ENCODE results near the gene DAP3. TPM values are rescaled to one million over a fixed set of nuclear protein-coding genes. Genes with fewer than 3 reads are reported as not detected.

The DAP3 gene
- total and polyA plus RNA-seq, 2 of the 13 experiments (the other 11 are each of a cell fraction or from before 2014, with no cell fraction given): 129 to 133 TPM

GRCh38 chr1:155688324-155689080 lies 389 bp upstream of the DAP3 start, which contains the start of gene YY1AP1 (continued):
- TF ChIP-seq, protein P1, sequence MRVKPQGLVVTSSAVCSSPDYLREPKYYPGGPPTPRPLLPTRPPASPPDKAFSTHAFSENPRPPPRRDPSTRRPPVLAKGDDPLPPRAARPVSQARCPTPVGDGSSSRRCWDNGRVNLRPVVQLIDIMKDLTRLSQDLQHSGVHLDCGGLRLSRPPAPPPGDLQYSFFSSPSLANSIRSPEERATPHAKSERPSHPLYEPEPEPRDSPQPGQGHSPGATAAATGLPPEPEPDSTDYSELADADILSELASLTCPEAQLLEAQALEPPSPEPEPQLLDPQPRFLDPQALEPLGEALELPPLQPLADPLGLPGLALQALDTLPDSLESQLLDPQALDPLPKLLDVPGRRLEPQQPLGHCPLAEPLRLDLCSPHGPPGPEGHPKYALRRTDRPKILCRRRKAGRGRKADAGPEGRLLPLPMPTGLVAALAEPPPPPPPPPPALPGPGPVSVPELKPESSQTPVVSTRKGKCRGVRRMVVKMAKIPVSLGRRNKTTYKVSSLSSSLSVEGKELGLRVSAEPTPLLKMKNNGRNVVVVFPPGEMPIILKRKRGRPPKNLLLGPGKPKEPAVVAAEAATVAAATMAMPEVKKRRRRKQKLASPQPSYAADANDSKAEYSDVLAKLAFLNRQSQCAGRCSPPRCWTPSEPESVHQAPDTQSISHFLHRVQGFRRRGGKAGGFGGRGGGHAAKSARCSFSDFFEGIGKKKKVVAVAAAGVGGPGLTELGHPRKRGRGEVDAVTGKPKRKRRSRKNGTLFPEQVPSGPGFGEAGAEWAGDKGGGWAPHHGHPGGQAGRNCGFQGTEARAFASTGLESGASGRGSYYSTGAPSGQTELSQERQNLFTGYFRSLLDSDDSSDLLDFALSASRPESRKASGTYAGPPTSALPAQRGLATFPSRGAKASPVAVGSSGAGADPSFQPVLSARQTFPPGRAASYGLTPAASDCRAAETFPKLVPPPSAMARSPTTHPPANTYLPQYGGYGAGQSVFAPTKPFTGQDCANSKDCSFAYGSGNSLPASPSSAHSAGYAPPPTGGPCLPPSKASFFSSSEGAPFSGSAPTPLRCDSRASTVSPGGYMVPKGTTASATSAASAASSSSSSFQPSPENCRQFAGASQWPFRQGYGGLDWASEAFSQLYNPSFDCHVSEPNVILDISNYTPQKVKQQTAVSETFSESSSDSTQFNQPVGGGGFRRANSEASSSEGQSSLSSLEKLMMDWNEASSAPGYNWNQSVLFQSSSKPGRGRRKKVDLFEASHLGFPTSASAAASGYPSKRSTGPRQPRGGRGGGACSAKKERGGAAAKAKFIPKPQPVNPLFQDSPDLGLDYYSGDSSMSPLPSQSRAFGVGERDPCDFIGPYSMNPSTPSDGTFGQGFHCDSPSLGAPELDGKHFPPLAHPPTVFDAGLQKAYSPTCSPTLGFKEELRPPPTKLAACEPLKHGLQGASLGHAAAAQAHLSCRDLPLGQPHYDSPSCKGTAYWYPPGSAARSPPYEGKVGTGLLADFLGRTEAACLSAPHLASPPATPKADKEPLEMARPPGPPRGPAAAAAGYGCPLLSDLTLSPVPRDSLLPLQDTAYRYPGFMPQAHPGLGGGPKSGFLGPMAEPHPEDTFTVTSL (CRISPR knock-in tag; IDR thresholded peaks at IDR 0.05; ENCODE audit: borderline replicate concordance): no peak
- no peak for TF ChIP-seq AKNA (CRISPR knock-in tag; IDR thresholded peaks at IDR 0.05; ENCODE audit: borderline replicate concordance)
- no peak for TF ChIP-seq RARG (CRISPR knock-in tag; IDR thresholded peaks at IDR 0.05; ENCODE audit: low read depth)
- TF ChIP-seq ZNF883 (CRISPR knock-in tag; IDR thresholded peaks at IDR 0.05; ENCODE audit: not compliant biosample characterization): no peak
- TF ChIP-seq WIZ (CRISPR knock-in tag; IDR thresholded peaks at IDR 0.05): no peak
- TF ChIP-seq ERF (CRISPR knock-in tag; IDR thresholded peaks at IDR 0.05): peak; percentile 75; the same call in 1 of the 2 replicates
- 0 out of 2 replicates have a peak, but pooled peaks have one; percentile 30 for TF ChIP-seq ZKSCAN8 (CRISPR knock-in tag; IDR thresholded peaks at IDR 0.05; ENCODE audit: borderline replicate concordance)
- no peak for TF ChIP-seq NKX3-1 (CRISPR knock-in tag; IDR thresholded peaks at IDR 0.05)
- TF ChIP-seq CENPX (CRISPR knock-in tag; IDR thresholded peaks at IDR 0.05): no peak
- TF ChIP-seq KDM3A (CRISPR knock-in tag; IDR thresholded peaks at IDR 0.05; ENCODE audit: low read depth): 0 out of 2 replicates have a peak, but pooled peaks have one; percentile 66
- TF ChIP-seq FOXO4 (CRISPR knock-in tag; conservative IDR thresholded peaks at IDR 0.05): 0 out of 2 replicates have a peak, but pooled peaks have one; percentile 88
- 0 out of 2 replicates have a peak, but pooled peaks have one; percentile 11 for TF ChIP-seq CCDC6 (CRISPR knock-in tag; IDR thresholded peaks at IDR 0.05)
- TF ChIP-seq ZNF776 (CRISPR knock-in tag; IDR thresholded peaks at IDR 0.05): 0 out of 2 replicates have a peak, but pooled peaks have one; percentile 54
- TF ChIP-seq ZNF124 (CRISPR knock-in tag; IDR thresholded peaks at IDR 0.05): no peak
